Liver (tissue), 9 donors: ENCODE measurements around the gene FARS2. TPM values are rescaled to one million over a fixed set of nuclear protein-coding genes. Genes with fewer than 3 reads are reported as not detected.

Experiments
- DNase-seq: peaks from one replicate; pipeline ENCODE4 v3.0.0-alpha.2; 2017; ENCODE audit warnings: low spot score
- H3K27ac ChIP-seq, 2 donors: one replicate each; pipeline ENCODE4 v1.7.0; 2013; ENCODE audit warnings: inconsistent platforms in 2 of 2, low read length in 2 of 2, control low read depth in 1 of 2, low read depth in 1 of 2, mild to moderate bottlenecking in 1 of 2
- H3K27me3 ChIP-seq, 4 donors: one replicate each; pipeline versions ENCODE4 v1.6.1 to v1.7.0; 2013; ENCODE audit warnings: low read length in 3 of 4, inconsistent platforms in 1 of 4, mild to moderate bottlenecking in 1 of 4, moderate library complexity in 1 of 4; ENCODE audit not compliant: control insufficient read depth in 4 of 4, insufficient read depth in 4 of 4
- H3K36me3 ChIP-seq, 4 donors: one replicate each; pipeline versions ENCODE4 v1.6.1 to v1.7.0; 2013; ENCODE audit warnings: low read length in 3 of 4, mild to moderate bottlenecking in 3 of 4, low read depth in 1 of 4, moderate library complexity in 1 of 4; ENCODE audit not compliant: control insufficient read depth in 4 of 4, insufficient read depth in 3 of 4
- H3K4me1 ChIP-seq, 4 donors: one replicate each; pipeline versions ENCODE4 v1.6.1 to v1.7.0; 2013; ENCODE audit warnings: low read length in 3 of 4, mild to moderate bottlenecking in 3 of 4, moderate library complexity in 1 of 4; ENCODE audit not compliant: control insufficient read depth in 4 of 4, insufficient read depth in 4 of 4
- H3K4me3 ChIP-seq, 3 donors: one replicate each; pipeline versions ENCODE4 v1.6.1 to v1.7.0; 2013; ENCODE audit warnings: low read length in 3 of 3, control low read depth in 1 of 3, low read depth in 1 of 3, mild to moderate bottlenecking in 1 of 3
- H3K9ac ChIP-seq, 2 donors: one replicate each; pipeline ENCODE4 v1.7.0; 2013; ENCODE audit warnings: low read length in 2 of 2, mild to moderate bottlenecking in 2 of 2, moderate library complexity in 2 of 2, control low read depth in 1 of 2, low read depth in 1 of 2
- H3K9me3 ChIP-seq, 4 donors: one replicate each; pipeline versions ENCODE4 v1.6.1 to v1.7.0; 2013; ENCODE audit warnings: low read length in 3 of 4; ENCODE audit not compliant: control insufficient read depth in 4 of 4
- ATF3 ChIP-seq: IDR thresholded peaks from 2 replicates; pipeline ENCODE4 v1.6.1; 2016; ENCODE audit warnings: antibody characterized with exemption
- CTCF ChIP-seq: fragments of 150-350 bp; IDR thresholded peaks from 2 replicates; pipeline ENCODE4 v1.5.1; 2017; ENCODE audit warnings: improper control_type of control experiment, low read depth, low read length; ENCODE audit not compliant: missing input control
- EGR1 ChIP-seq, 2 donors: IDR thresholded peaks; 2 replicates each; pipeline ENCODE4 v1.6.1; 2016 to 2018; ENCODE audit warnings: antibody characterized with exemption in 2 of 2, low read depth in 2 of 2
- FOXA1 ChIP-seq: IDR thresholded peaks from 2 replicates; pipeline ENCODE4 v1.6.1; 2016; ENCODE audit warnings: antibody characterized with exemption
- FOXA2 ChIP-seq: IDR thresholded peaks from 2 replicates; pipeline ENCODE4 v1.6.1; 2016; ENCODE audit warnings: antibody characterized with exemption
- GABPA ChIP-seq, 2 donors: IDR thresholded peaks in 1 of 2; conservative IDR thresholded peaks in 1 of 2; 2 replicates each; pipeline ENCODE4 v1.6.1; 2016; ENCODE audit warnings: antibody characterized with exemption in 2 of 2, mild to moderate bottlenecking in 1 of 2, moderate library complexity in 1 of 2
- HNF4A ChIP-seq, 2 donors: conservative IDR thresholded peaks; 2 replicates each; pipeline ENCODE4 v1.6.1; 2016; ENCODE audit warnings: antibody characterized with exemption in 2 of 2, mild to moderate bottlenecking in 2 of 2
- HNF4G ChIP-seq: IDR thresholded peaks from 2 replicates; pipeline ENCODE4 v1.6.1; 2016; ENCODE audit warnings: antibody characterized with exemption
- JUND ChIP-seq, 2 donors: IDR thresholded peaks; 2 replicates each; pipeline ENCODE4 v1.6.1; 2016; ENCODE audit warnings: antibody characterized with exemption in 2 of 2
- MAX ChIP-seq: IDR thresholded peaks from 2 replicates; pipeline ENCODE4 v1.6.1; 2016; ENCODE audit warnings: antibody characterized with exemption
- NR2F2 ChIP-seq: IDR thresholded peaks from 2 replicates; pipeline ENCODE4 v1.6.1; 2016; ENCODE audit warnings: antibody characterized with exemption
- RAD21 ChIP-seq, 2 donors: IDR thresholded peaks; 2 replicates each; pipeline ENCODE4 v1.6.1; 2016; ENCODE audit warnings: antibody characterized with exemption in 2 of 2, mild to moderate bottlenecking in 2 of 2
- REST ChIP-seq: IDR thresholded peaks from 2 replicates; pipeline ENCODE4 v1.6.1; 2016; ENCODE audit warnings: antibody characterized with exemption, mild to moderate bottlenecking
- RXRA ChIP-seq, 2 donors: IDR thresholded peaks; 2 replicates each; pipeline ENCODE4 v1.6.1; 2017 to 2018; ENCODE audit warnings: antibody characterized with exemption in 2 of 2, mild to moderate bottlenecking in 1 of 2
- SP1 ChIP-seq: IDR thresholded peaks from 2 replicates; pipeline ENCODE4 v1.6.1; 2018; ENCODE audit warnings: antibody characterized with exemption, mild to moderate bottlenecking
- TAF1 ChIP-seq: conservative IDR thresholded peaks from 2 replicates; pipeline ENCODE4 v1.6.1; 2016; ENCODE audit warnings: antibody characterized with exemption, mild to moderate bottlenecking
- YY1 ChIP-seq: IDR thresholded peaks from 2 replicates; pipeline ENCODE4 v1.6.1; 2016; ENCODE audit warnings: antibody characterized with exemption, mild to moderate bottlenecking
- WGBS: extraction: QIAGEN DNeasy Blood & Tissue Kit; methylation state at CpG from one replicate; pipeline ENCODE4 v1.1.7; 2013; 5-methylcytosine and 5-hydroxymethylcytosine counted together
- polyA plus RNA-seq, 2 donors: library from polyadenylated mRNA; stranded (reverse) in 1 of 2; unstranded in 1 of 2; fragments of 200-250 nt in 1 of 2; fragments of >200 nt in 1 of 2; fragmentation: Nextera tagmentation in 1 of 2; extraction: Ambion mirVana in 1 of 2; gene quantifications; one replicate each; pipeline versions ENCODE4 v1.2.1 to v1.2.3, GENCODE V29; 2013 to 2015
- total RNA-seq, 2 donors: library from RNA; depleted of rRNA; stranded (reverse); fragments of >200 nt; gene quantifications; one replicate each; pipeline ENCODE4 v1.2.3, GENCODE V29; 2014
- donor health status: healthy.
- donor health status: healthy.
- donor health status: healthy.
- donor health status: healthy.
- donor health status: healthy.

Gene FARS2
- total and polyA plus RNA-seq, 4 donors = 7.8 to 25.9 (median 11.2) TPM

- no peak for DNase-seq
- Histone ChIP-seq H3K4me1 (no peaks in the 10 kb centered on the region), H3K9me3 (no peaks in the 10 kb centered on the region), H3K27ac (no peak overlapping the region), H3K9ac (no peak overlapping the region), H3K27me3 (no peaks in the 10 kb centered on the region), H3K4me3 (no peak overlapping the region), H3K36me3 (no peaks in the 10 kb centered on the region)
- WGBS = 92% methylated on average over 3 of the region's 3 CpGs
- TF ChIP-seq TAF1 (no peak), YY1 (no peak)
Measured at GRCh38 chr6:5278565-5279120, 17.3 kb downstream of the FARS2 start.

- Histone ChIP-seq H3K36me3 (no peaks in the 10 kb centered on the region), H3K9me3 (no peaks in the 10 kb centered on the region), H3K27ac (no peak overlapping the region), H3K4me3 (no peak overlapping the region), H3K9ac (no peak overlapping the region), H3K4me1 (no peaks in the 10 kb centered on the region), H3K27me3 (no peaks in the 10 kb centered on the region)
- over 99% methylated on average over 2 of the region's 2 CpGs for WGBS
- DNase-seq = no peak
- no peak for TF ChIP-seq RAD21 (IDR thresholded peaks at IDR 0.05)
- no peak for TF ChIP-seq YY1
- no peak for TF ChIP-seq CTCF
Measured at GRCh38 chr6:5279891-5280338, 18.6 kb downstream of the FARS2 start.

GRCh38 chr6:5280920-5281319 lies 19.6 kb downstream of the FARS2 start:
- Histone ChIP-seq H3K9ac (no peak overlapping the region), H3K9me3 (no peaks in the 10 kb centered on the region), H3K4me1 (no peaks in the 10 kb centered on the region), H3K27me3 (no peaks in the 10 kb centered on the region), H3K4me3 (no peak overlapping the region), H3K36me3 (no peaks in the 10 kb centered on the region), H3K27ac (no peak overlapping the region)
- TF ChIP-seq MAX (no peak), TAF1 (no peak)
- WGBS = 79% methylated on average over 2 of the region's 2 CpGs
- DNase-seq = no peak

GRCh38 chr6:5282191-5282623 lies 20.9 kb downstream of the FARS2 start:
- H3K36me3 ChIP-seq = no peaks in the 10 kb centered on the region
- H3K4me3 ChIP-seq = no peak overlapping the region
- no peak overlapping the region for H3K9ac ChIP-seq
- DNase-seq = no peak
- 86% methylated on average over 9 of the region's 9 CpGs for WGBS
- no peaks in the 10 kb centered on the region for H3K27me3 ChIP-seq
- H3K9me3 ChIP-seq = no peaks in the 10 kb centered on the region
- H3K27ac ChIP-seq = no peak overlapping the region
- H3K4me1 ChIP-seq = peaks cover 0 to under 1% (median 0%) of the 10 kb centered on the region in 4 donors
- TF ChIP-seq ATF3 (no peak), RXRA (IDR thresholded peaks at IDR 0.05) (no peak), RAD21 (IDR thresholded peaks at IDR 0.05) (no peak), NR2F2 (no peak), HNF4G (no peak), JUND (IDR thresholded peaks at IDR 0.05) (no peak), GABPA (IDR thresholded peaks at IDR 0.05 in 1 of 2, conservative IDR thresholded peaks at IDR 0.05 in 1 of 2) (no peak), SP1 (no peak), EGR1 (IDR thresholded peaks at IDR 0.05; ENCODE audit: low read depth in 2 of 2) (no peak), REST (no peak), TAF1 (no peak), HNF4A (conservative IDR thresholded peaks at IDR 0.05) (no peak), YY1 (no peak), FOXA2 (no peak), MAX (no peak), FOXA1 (no peak)
